H1 (cell line): ENCODE data around the gene SP5. TPM values are rescaled to one million over a fixed set of nuclear protein-coding genes. Genes with fewer than 3 reads are reported as not detected.

Experiments used
- FOSL1 ChIP-seq: IDR thresholded peaks from 2 replicates; pipeline ENCODE4 v1.6.1; 2011; ENCODE audit warnings: mild to moderate bottlenecking, low read depth, low read length, moderate library complexity; ENCODE audit not compliant: insufficient read depth
- MAFK ChIP-seq: IDR thresholded peaks from 2 replicates; pipeline ENCODE4 v1.6.1; 2012; ENCODE audit warnings: low read depth, mild to moderate bottlenecking, improper control_type of control experiment, low read length
- SIX5 ChIP-seq: IDR thresholded peaks from 2 replicates; pipeline ENCODE4 v1.6.1; 2011; ENCODE audit warnings: mild to moderate bottlenecking, low read depth, low read length
- SUZ12 ChIP-seq: fragments of 200-600 bp; sonication (generic); IDR thresholded peaks from 2 replicates; pipeline ENCODE4 v1.6.1; 2012; ENCODE audit warnings: mild to moderate bottlenecking, inconsistent platforms, low read length, moderate library complexity, mixed read lengths
- polyA plus RNA-seq, 7 experiments: library from polyadenylated mRNA; depleted of rRNA in 3 of 7; stranded (reverse) in 5 of 7; unstranded in 2 of 7; fragments of >200 nt in 5 of 7; fragments of 200-250 nt in 2 of 7; gene quantifications; 1 replicate in 5 of 7; 2 replicates in 1 of 7; 4 replicates in 1 of 7; pipeline versions ENCODE4 v1.2.1 to v1.2.3, GENCODE V29; 2011 to 2013; ENCODE audit warnings: missing spikeins in 2 of 7, mixed read lengths in 2 of 7
- small RNA-seq: library from polyadenylated mRNA; stranded (forward); fragments of <200 nt; extraction: miRNeasy Mini kit (QIAGEN cat#:217004); gene quantifications from one replicate; pipeline ENCODE3, GENCODE V24; 2013; ENCODE audit not compliant: insufficient read depth
- total RNA-seq: library from RNA; stranded (reverse); fragmentation: NEBNext Ultra II Directional; extraction: Animal tissue kit (Norgen Biotek cat#: 25700); gene quantifications from 2 replicates; pipeline ENCODE4 v1.2.1, GENCODE V29; 2021
- TF ChIP-seq, protein P1 (sequence below): IDR thresholded peaks from 2 replicates; pipeline ENCODE4 v1.6.1; 2012; ENCODE audit warnings: inconsistent platforms
- TF ChIP-seq, protein P2 (sequence below): IDR thresholded peaks from 2 replicates; pipeline ENCODE4 v1.6.1; 2011; ENCODE audit warnings: low read length, improper control_type of control experiment

Gene SP5
- total and polyA plus RNA-seq, 2 of the 8 experiments (the other 6 are each of a cell fraction or from before 2014, with no cell fraction given), result 0.17 TPM; not detected in 1

DNA sequence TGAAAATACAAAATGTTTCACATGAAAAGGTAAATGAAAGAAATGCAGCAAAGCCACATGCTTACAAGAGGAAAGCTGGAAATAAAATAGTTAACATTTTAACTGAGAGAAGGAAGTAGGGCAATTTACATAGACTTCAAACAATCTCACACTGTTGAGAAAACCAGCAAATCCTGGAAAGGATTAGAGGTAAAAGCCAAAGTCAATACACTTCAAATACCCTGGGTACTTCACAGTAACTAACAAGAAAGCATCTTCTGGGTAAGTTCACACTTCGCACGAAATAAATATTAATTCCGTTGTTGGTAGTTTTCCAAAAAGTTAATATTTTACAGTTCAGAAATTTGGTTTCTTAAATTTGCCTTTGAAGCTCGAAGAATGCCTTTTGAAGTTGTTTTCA, 51.6 kb downstream of the SP5 start (continued):
- TF ChIP-seq SIX5, result no peak
- TF ChIP-seq, protein P1, sequence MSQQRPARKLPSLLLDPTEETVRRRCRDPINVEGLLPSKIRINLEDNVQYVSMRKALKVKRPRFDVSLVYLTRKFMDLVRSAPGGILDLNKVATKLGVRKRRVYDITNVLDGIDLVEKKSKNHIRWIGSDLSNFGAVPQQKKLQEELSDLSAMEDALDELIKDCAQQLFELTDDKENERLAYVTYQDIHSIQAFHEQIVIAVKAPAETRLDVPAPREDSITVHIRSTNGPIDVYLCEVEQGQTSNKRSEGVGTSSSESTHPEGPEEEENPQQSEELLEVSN, result no peak
- TF ChIP-seq, protein P2, sequence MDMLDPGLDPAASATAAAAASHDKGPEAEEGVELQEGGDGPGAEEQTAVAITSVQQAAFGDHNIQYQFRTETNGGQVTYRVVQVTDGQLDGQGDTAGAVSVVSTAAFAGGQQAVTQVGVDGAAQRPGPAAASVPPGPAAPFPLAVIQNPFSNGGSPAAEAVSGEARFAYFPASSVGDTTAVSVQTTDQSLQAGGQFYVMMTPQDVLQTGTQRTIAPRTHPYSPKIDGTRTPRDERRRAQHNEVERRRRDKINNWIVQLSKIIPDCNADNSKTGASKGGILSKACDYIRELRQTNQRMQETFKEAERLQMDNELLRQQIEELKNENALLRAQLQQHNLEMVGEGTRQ, result no peak
- TF ChIP-seq MAFK, result no peak
- TF ChIP-seq FOSL1, result no peak
- no peak for TF ChIP-seq SUZ12

Small RNAs within 50 kb of the gene (small RNA-seq; reads per million reads assigned to genes)
- gene RF02271, result not detected

Other genes with a start within 250 kb of the SP5 start
- 2.0 and 2.1 TPM in 2 replicates for gene ERICH2, start 55.0 kb downstream of the SP5 start, total RNA-seq
- 0.20 TPM in 1 of 2 replicates, not detected in the other for gene ERICH2, start 55.0 kb downstream of the SP5 start, polyA plus RNA-seq (2011; rRNA removed)
- 0.34 and 0.65 TPM in 2 replicates for gene GAD1, start 101.5 kb downstream of the SP5 start, total RNA-seq
- gene GAD1, start 101.5 kb downstream of the SP5 start, polyA plus RNA-seq (2011; rRNA removed), result 1.0 and 1.1 TPM in 2 replicates
- gene GORASP2, start 213.9 kb downstream of the SP5 start, total RNA-seq, result 81.3 and 86.8 TPM in 2 replicates
- gene GORASP2, start 213.9 kb downstream of the SP5 start, polyA plus RNA-seq (2011; rRNA removed), result 187 and 214 TPM in 2 replicates